GM11168 (cell line): ENCODE measurements around the gene NRAP.

Source experiments
- in situ Hi-C: fragments of 300-500 bp; cut with MboI; formaldehyde crosslinking; loops from one replicate; pipeline ENCODE4 v1.12.0; 2022; ENCODE audit warnings: low sequenced_read_pairs; ENCODE audit not compliant: unreplicated experiment

NRAP gene

GRCh38 chr10:113540845-113541548 is 122.8 kb downstream of the NRAP start:
- in situ Hi-C loops = no loop called here

DNA sequence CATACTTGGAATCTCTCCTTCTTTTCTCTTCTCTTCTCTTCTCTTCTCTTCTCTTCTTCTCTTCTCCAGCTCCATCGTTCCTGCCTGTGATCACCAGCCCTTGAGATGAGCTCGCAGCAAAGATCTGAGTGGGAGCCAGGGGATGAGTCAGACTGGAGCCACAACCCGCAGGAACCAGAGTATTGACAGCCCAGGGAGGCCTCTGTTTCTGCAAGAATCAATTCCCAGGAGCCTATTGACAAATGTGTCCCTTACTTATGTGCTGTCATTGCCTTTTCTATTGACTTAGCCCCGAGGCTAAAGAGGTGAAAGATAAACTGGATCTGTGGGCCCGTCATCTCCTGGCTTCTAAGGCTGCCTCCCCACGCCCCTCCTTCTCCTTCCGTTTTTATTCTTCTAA is 124.1 kb downstream of the NRAP start:
- in situ Hi-C loops = no loop called here
